ENCODE measurements around the gene UCK2.
A peak's percentile ranks its signal among the peaks of the same experiment; 100 is the strongest.
"Not testable (repeated sequence)": the region's sequence is repeated elsewhere in the genome, so short reads cannot be mapped to it uniquely, and the experiment has no call there.

UCK2 gene

DNA sequence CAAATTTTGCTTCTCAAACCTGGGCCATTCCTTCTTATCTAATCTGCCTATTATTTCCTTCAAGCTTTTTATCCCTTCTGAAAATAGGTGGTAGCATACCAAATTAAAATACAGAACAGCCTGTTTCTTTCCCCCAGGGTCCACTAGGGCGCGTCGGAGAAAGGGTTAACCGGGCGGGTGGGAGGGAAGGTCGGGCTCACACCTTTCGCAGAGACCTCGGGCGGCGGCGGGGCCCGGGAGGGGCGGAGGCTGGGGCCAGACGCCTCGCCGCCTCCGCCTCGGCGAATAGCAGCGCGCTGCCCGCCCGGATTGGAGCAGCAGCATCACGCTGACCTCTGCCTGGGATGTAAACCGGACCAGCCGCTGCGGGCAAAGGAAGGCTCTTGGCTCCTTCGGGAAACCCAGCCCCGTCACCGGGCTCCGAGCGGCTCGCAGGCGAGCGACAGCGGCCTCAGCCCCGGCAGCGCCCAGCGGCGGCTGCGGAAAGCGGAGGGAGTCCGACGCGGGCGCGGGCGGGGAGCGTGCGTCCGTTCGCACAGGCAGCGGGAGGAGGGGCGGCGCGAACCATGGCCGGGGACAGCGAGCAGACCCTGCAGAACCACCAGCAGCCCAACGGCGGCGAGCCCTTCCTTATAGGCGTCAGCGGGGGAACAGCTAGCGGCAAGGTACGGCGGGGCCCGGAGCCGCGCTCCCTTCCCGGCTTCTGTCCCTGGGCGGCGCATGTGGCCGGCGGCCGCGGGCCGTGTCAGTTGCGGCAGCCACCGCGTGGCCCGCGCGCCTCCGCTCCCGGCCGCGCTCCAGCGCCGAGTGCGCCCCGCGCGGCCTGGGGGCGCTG is at the start of gene UCK2:
Gene UCK2, plus strand, starts transcription at position 347 of the 835 bp plus-strand sequence. Its CDS starts 220 bp downstream, at position 567.
- peak; percentile 84 for DNase-seq

- not testable (repeated sequence) for DNase-seq
Measured at GRCh38 chr1:165778197-165778596, 49.2 kb upstream of the UCK2 start.

DNA sequence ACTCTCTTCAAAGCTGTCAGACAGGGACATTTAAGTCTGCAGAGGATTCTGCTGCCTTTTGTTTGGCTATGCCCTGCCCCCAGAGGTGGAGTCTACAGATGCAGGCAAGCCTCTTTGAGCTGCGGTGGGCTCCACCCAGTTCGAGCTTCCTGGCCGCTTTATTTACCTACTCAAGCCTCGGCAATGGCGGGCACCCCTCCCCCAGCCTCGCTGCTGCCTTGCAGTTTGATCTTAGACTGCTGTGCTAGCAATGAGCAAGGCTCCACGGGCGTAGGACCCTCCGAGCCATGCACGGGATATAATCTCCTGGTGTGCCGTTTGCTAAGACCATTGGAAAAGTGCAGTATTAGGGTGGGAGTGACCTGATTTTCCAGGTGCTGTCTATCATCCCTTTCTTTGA is 43.9 kb upstream of the UCK2 start:
- not testable (repeated sequence) for DNase-seq

- DNase-seq: no peak
Measured at GRCh38 chr1:165787741-165788140, 39.7 kb upstream of the UCK2 start.

- no peak for DNase-seq
Measured at GRCh38 chr1:165793951-165794350, 33.5 kb upstream of the UCK2 start.

DNA sequence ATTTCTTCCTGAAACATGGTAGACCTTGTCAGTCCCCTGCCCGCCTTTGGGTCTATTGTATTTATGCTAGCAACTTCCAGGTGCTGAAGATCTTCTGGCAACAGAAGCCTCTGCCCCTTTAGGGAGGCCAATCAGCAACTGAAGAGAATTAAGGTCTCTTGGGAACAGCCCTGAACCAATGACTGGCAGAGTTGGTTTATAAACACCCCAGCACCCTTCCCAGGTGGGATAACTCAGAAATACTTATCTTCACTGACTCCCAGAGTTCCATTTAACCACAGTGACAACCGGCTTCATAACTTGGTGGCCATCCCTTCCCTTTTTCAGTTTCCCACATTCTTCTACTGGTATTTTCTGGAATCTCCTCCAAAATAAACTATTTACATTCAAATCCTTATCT is 31.5 kb upstream of the UCK2 start:
- DNase-seq: no peak

- DNase-seq: no peak
Measured at GRCh38 chr1:165799387-165799786, 28.0 kb upstream of the UCK2 start.

GRCh38 chr1:165804513-165804912 is 22.9 kb upstream of the UCK2 start:
- not testable (repeated sequence) for DNase-seq

GRCh38 chr1:165807613-165808012 is 19.8 kb upstream of the UCK2 start:
- DNase-seq: no peak

DNA sequence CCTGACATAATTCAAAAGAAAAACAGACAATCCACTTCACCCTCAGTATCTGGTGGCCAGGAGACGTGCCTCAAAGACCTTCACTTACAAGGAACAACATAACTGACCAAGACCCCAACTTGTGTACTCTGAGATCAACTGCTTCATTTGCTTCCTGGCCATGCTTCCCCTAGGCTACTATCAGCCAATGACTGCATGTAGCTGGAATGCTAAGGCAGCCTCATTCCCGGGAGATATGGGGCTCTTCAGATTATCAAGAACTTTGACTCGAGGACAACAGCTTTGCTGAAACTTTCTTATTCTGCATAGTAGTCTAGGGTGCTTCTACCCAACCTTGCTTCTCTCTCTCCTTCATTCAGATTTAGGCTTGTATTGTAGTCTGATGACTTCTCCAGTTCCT is 11.7 kb upstream of the UCK2 start:
- no peak for DNase-seq

- no peak for DNase-seq
Measured at GRCh38 chr1:165816157-165816556, 11.3 kb upstream of the UCK2 start.

- DNase-seq: no peak
Measured at GRCh38 chr1:165816826-165817497, 10.5 kb upstream of the UCK2 start.

DNA sequence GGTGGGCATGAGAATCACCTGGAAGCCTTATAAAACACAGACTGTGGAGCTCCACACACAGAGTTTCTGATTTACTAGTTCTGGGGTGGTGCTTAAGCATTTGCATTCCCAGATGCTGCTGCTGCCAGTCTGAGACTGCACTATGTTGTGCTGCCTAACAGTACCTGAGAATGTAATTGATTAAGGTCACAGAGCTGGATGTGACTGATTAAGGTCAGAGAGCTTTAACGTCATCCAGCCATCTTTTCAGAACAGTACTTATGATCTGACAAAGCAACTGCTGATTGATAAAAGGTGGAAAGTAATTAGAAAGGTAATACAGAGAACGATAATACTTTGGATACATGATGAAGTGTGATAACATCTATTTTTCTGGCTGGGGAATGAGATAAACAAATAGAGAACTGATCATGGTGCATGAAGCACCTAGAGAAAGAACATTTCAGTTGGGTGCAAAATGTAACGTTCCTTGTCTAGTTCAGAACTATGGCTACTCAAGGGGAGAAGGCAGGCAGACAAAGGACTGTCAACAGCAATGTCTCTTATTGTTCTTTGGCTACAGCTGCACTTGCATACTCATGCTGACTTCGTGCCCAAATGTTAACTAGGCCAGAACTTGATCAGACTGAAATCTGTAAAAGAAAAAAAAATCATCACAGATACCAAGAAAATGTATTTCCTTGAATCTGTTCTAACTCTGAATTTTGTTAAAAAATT is 3.7 kb upstream of the UCK2 start:
- no peak for DNase-seq

- DNase-seq: no peak
Measured at GRCh38 chr1:165824269-165824643, 3.2 kb upstream of the UCK2 start.

- no peak for DNase-seq
Measured at GRCh38 chr1:165826565-165827267, 698 bp upstream of the UCK2 start.

GRCh38 chr1:165828103-165828668 is 772 bp downstream of the UCK2 start:
- DNase-seq: peak; percentile 75

GRCh38 chr1:165828669-165829329 is 1.4 kb downstream of the UCK2 start:
- DNase-seq: peak; percentile 78

DNA sequence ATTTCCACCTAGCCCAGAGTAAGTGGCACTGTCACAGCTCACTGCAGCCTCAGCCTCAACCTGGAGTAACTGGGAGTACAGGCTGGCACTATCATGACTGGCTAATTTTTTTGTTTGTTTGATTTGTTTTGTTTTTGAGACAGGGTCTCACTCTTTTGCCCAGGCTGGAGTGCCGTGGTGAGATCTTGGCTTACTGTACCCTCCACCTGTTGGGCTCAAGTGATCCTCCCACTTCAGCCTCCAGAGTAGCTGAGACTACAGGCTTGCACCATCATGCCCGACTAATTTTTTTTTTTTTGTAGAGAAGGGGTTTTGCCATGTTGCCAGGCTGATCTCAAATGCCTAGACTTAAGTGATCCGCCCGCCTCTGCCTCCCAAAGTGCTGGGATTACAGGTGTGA is 2.5 kb downstream of the UCK2 start:
- no peak for DNase-seq

DNA sequence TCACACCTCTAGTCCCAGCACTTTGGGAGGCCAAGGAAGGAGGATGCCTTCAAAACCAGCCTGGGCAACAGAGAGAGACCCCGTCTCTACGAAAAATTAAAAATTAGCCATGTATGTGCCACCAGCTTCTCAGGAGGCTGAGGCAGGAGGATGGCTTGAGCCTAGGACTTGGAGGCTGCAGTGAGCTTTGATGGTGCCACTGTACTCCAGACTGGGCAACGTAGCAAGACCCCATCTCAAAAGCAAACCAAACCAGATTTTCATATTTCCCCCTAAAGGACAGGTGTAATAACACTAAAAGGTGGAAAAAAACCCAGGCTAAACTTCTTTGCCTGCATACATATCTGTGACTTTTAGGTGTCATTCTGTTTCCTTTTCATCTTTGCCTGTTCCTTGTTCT is 3.7 kb downstream of the UCK2 start:
- DNase-seq: no peak

GRCh38 chr1:165832902-165833301 is 5.5 kb downstream of the UCK2 start:
- no peak for DNase-seq

- DNase-seq: no peak
Measured at GRCh38 chr1:165833358-165833757, 5.9 kb downstream of the UCK2 start.

GRCh38 chr1:165834229-165834628 is 6.8 kb downstream of the UCK2 start:
- no peak for DNase-seq
